Suprapubic skin (tissue), 3 donors: ENCODE data around the gene RPS28.

Source experiments
- CTCF ChIP-seq, 2 donors: fragments of 200-600 bp in 1 of 2; fragments of 450-650 bp in 1 of 2; sonication (generic) in 1 of 2; IDR thresholded peaks; one replicate each; pipeline ENCODE4 v1.5.1; 2016 to 2019; ENCODE audit warnings: antibody characterized with exemption in 2 of 2, mild to moderate bottlenecking in 1 of 2, moderate library complexity in 1 of 2
- EP300 ChIP-seq: sonication (generic); formaldehyde crosslinking; IDR thresholded peaks from one replicate; pipeline ENCODE4 v1.6.1; 2017; ENCODE audit warnings: antibody characterized with exemption
- POLR2A ChIP-seq, 2 donors: fragments of 450-650 bp; IDR thresholded peaks; one replicate each; pipeline ENCODE4 v1.6.1; 2017; ENCODE audit warnings: antibody characterized with exemption in 2 of 2, mild to moderate bottlenecking in 2 of 2, moderate library complexity in 2 of 2

- TF ChIP-seq POLR2A (IDR thresholded peaks at IDR 0.05) (no peak), CTCF (IDR thresholded peaks at IDR 0.05) (no peak), EP300 (no peak)
Measured at GRCh38 chr19:8331263-8331845, 10.1 kb downstream of the RPS28 start.
